ENCODE data around the gene MCU. TPM values are rescaled to one million over a fixed set of nuclear protein-coding genes. Genes with fewer than 3 reads are reported as not detected.

Gene MCU
- total RNA-seq, 1 experiment from 2014 or later = 26.8 TPM

DNA sequence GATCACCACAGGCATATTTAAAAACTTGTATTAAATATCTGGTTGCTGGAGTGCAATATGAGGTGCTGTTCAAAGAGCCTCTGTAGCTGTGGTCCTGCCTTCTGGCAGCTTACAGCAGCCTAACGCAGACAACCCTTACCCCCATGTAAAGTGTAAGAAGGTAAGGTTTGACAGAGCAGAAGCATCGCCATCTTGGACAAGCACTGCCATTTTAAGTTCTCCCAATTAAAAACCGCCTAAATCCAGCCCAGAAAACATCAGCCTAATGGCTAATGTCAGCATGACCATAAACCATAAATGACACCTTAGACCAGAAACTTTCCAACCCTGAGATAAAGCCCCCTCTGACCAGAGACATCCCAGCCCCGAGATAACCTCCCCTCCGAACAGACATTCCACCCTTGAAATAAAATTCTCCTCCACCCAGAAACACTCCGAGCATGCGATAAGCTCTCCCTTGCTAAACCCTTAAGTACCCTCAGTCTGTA lies 196.3 kb downstream of the MCU start:
- ATAC-seq (no peak), DNase-seq (ENCODE audit: low read depth, low spot score) (no peak)
- no peak for TF ChIP-seq RAD21 (IDR thresholded peaks at IDR 0.05; ENCODE audit: low read depth)
- no peak for TF ChIP-seq TCF7L2 (IDR thresholded peaks at IDR 0.05; ENCODE audit: borderline replicate concordance, extremely low read depth, insufficient read depth, insufficient read length)
- TF ChIP-seq CTCF (IDR thresholded peaks at IDR 0.05 in 2 of 3, conservative IDR thresholded peaks at IDR 0.05 in 1 of 3; ENCODE audit: borderline replicate concordance in 1 of 3, insufficient read depth in 1 of 3, low read depth in 2 of 3, low read length in 2 of 3) = no peak
- TF ChIP-seq ZBTB33 (IDR thresholded peaks at IDR 0.05; ENCODE audit: extremely low read depth, insufficient replicate concordance, low read length) = no peak
- TF ChIP-seq, protein P1, sequence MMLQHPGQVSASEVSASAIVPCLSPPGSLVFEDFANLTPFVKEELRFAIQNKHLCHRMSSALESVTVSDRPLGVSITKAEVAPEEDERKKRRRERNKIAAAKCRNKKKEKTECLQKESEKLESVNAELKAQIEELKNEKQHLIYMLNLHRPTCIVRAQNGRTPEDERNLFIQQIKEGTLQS (IDR thresholded peaks at IDR 0.05) = no peak
- no peak for TF ChIP-seq SP1 (IDR thresholded peaks at IDR 0.05; ENCODE audit: low read depth)
- no peak for TF ChIP-seq SRF (IDR thresholded peaks at IDR 0.05; ENCODE audit: low read depth)
- no peak for TF ChIP-seq SIN3A (IDR thresholded peaks at IDR 0.05; ENCODE audit: low read depth)
- TF ChIP-seq YY1 (IDR thresholded peaks at IDR 0.05; ENCODE audit: extremely low read depth, insufficient replicate concordance, low read depth, low read length) = no peak
- TF ChIP-seq, protein P2, sequence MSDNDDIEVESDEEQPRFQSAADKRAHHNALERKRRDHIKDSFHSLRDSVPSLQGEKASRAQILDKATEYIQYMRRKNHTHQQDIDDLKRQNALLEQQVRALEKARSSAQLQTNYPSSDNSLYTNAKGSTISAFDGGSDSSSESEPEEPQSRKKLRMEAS (IDR thresholded peaks at IDR 0.05) = no peak
- no peak for TF ChIP-seq FOSL1 (IDR thresholded peaks at IDR 0.05; ENCODE audit: low read depth)
- no peak for TF ChIP-seq ELF1 (IDR thresholded peaks at IDR 0.05; ENCODE audit: borderline replicate concordance, low read depth)
- TF ChIP-seq EGR1 (IDR thresholded peaks at IDR 0.05; ENCODE audit: low read depth) = no peak
- no peak for TF ChIP-seq CBX3 (IDR thresholded peaks at IDR 0.05; ENCODE audit: low read depth)
- TF ChIP-seq POLR2AphosphoS5 (IDR thresholded peaks at IDR 0.05; ENCODE audit: low read depth, low read length) = no peak
- no peak for TF ChIP-seq JUND (IDR thresholded peaks at IDR 0.05)
- no peak for TF ChIP-seq EZH2 (IDR thresholded peaks at IDR 0.05)
- TF ChIP-seq POLR2A (IDR thresholded peaks at IDR 0.05; ENCODE audit: borderline replicate concordance, extremely low read depth, insufficient read depth, insufficient read length) = no peak
- no peak for TF ChIP-seq CEBPB (IDR thresholded peaks at IDR 0.05; ENCODE audit: low read depth)
- H3K9me3 ChIP-seq (ENCODE audit: control insufficient read depth in 1 of 2, insufficient read depth in 1 of 2, low read depth in 1 of 2, low read length in 2 of 2) = no peaks in the 10 kb centered on the region
- H3K4me1 ChIP-seq (ENCODE audit: control insufficient read depth in 1 of 2, insufficient read depth in 2 of 2, low read length in 2 of 2) = no peaks in the 10 kb centered on the region
- H3K9ac ChIP-seq (ENCODE audit: low read length) = no peak overlapping the region
- BruUV-seq (replicated peaks) = no TSS peak
- H3K4me3 ChIP-seq (replicated peaks in 1 of 2; ENCODE audit: low read depth in 1 of 2, low read length in 2 of 2) = no peak overlapping the region
- H3K27me3 ChIP-seq (ENCODE audit: insufficient read depth, low read length) = no peaks in the 10 kb centered on the region
- no peak overlapping the region for H2AFZ ChIP-seq (ENCODE audit: low read depth, low read length, poor library complexity, severe bottlenecking)
- H4K20me1 ChIP-seq (ENCODE audit: insufficient read depth) = no peaks in the 10 kb centered on the region
- ChIA-PET RAD21 (ENCODE audit: low non-redundant PET in 1 of 2, low total read pairs in 2 of 2, uncharacterized antibody in 2 of 2, unreplicated experiment in 2 of 2) (no interaction called here), POLR2A (interaction anchor here (0.6 kb wide), 1 partner anchor 15 kb away, joined by 5 read pairs; no protein-coding TSS in a partner anchor), CTCF (no interaction called here)
- no peaks in the 10 kb centered on the region for H3K79me2 ChIP-seq (ENCODE audit: insufficient read depth, low read length)
- no peak overlapping the region for H3K27ac ChIP-seq (ENCODE audit: low read depth, low read length)
- intact Hi-C loops (cut with micrococcal nuclease) = no loop called here
- H3K9me2 ChIP-seq (ENCODE audit: insufficient read depth) = no peaks in the 10 kb centered on the region
- H3K36me3 ChIP-seq (ENCODE audit: control insufficient read depth in 1 of 2, insufficient read depth in 2 of 2, low read length in 2 of 2) = 0 out of 4 replicates have a peak, but pooled peaks cover 0 to 2% of the 10 kb centered on the region in 2 experiments
- H3K4me2 ChIP-seq (ENCODE audit: low read length) = no peak overlapping the region

All from HCT116 (cell line).